ENCODE measurements around the gene KCNIP4.

- TF ChIP-seq CTCF (IDR thresholded peaks at IDR 0.05) (no peak), POLR2A (IDR thresholded peaks at IDR 0.05) (no peak), EP300 (IDR thresholded peaks at IDR 0.05) (no peak)
Observed at GRCh38 chr4:21307709-21308108, 640.9 kb downstream of the KCNIP4 start.

Measured in tibial nerve (tissue), 4 donors.